Ovary (tissue), 3 donors: ENCODE results near the gene BABAM2.

Experiments
- CTCF ChIP-seq, 3 donors: fragments of 450-650 bp in 2 of 3; fragments of 200-600 bp in 1 of 3; IDR thresholded peaks; one replicate each; pipeline versions ENCODE4 v1.5.1 to v1.8.0; 2016 to 2022; ENCODE audit warnings: antibody characterized with exemption in 3 of 3, mild to moderate bottlenecking in 1 of 3
- EP300 ChIP-seq: sonication (generic); formaldehyde crosslinking; IDR thresholded peaks from one replicate; pipeline ENCODE4 v1.6.1; 2017; ENCODE audit warnings: antibody characterized with exemption
- donor health status: DM: no; HTN: no; CAD: no.

GRCh38 chr2:28343971-28344715 is 453.6 kb downstream of the BABAM2 start:
- TF ChIP-seq CTCF (IDR thresholded peaks at IDR 0.05) (no peak), EP300 (no peak)
